Right lobe of liver (tissue), 6 donors: ENCODE measurements around the gene GALNS. TPM values are rescaled to one million over a fixed set of nuclear protein-coding genes. Genes with fewer than 3 reads are reported as not detected.

Experiments used
- ATAC-seq, 4 donors: fragments of 200-7000 bp; cut with Tn5 transposase; one replicate each; pipeline ENCODE4 v1.9.1; 2020; ENCODE audit warnings: mild to moderate bottlenecking in 4 of 4, moderate library complexity in 4 of 4
- DNase-seq, 3 donors: peaks; one replicate each; pipeline ENCODE4 v3.0.0-alpha.2; 2020
- H3K27ac ChIP-seq, 3 donors: fragments of 200-600 bp; one replicate each; pipeline ENCODE4 v1.8.0; 2022
- H3K27me3 ChIP-seq, 2 donors: fragments of 200-600 bp; one replicate each; pipeline ENCODE4 v1.8.0; 2022
- H3K36me3 ChIP-seq, 4 donors: fragments of 200-600 bp; sonication (generic) in 1 of 4; one replicate each; pipeline versions ENCODE4 v1.5.1 to v1.8.0; 2017 to 2022; ENCODE audit warnings: control low read depth in 1 of 4
- H3K4me1 ChIP-seq, 4 donors: fragments of 200-600 bp; sonication (generic) in 1 of 4; one replicate each; pipeline versions ENCODE4 v1.5.1 to v1.8.0; 2017 to 2022; ENCODE audit warnings: control low read depth in 1 of 4
- H3K4me3 ChIP-seq, 3 donors: fragments of 200-600 bp; one replicate each; pipeline ENCODE4 v1.8.0; 2022
- H3K9me3 ChIP-seq, 4 donors: fragments of 200-600 bp; sonication (generic) in 1 of 4; one replicate each; pipeline versions ENCODE4 v1.5.1 to v1.8.0; 2017 to 2022; ENCODE audit warnings: control low read depth in 1 of 4
- POLR2A ChIP-seq: fragments of 450-650 bp; IDR thresholded peaks from one replicate; pipeline ENCODE4 v1.6.1; 2017; ENCODE audit warnings: antibody characterized with exemption, mild to moderate bottlenecking
- WGBS: methylation state at CpG from one replicate; pipeline ENCODE4 v1.1.6; 2018; ENCODE audit warnings: low coverage, low lambda C conversion rate; ENCODE audit not compliant: insufficient coverage; ENCODE audit errors: missing lambda C conversion rate; 5-methylcytosine and 5-hydroxymethylcytosine counted together
- intact Hi-C, 2 donors: fragments of 100-400 bp; cut with DNase I; formaldehyde crosslinking; loops; one replicate each; pipeline versions ENCODE4 v1.11.2 to v1.14.1; 2022
- total RNA-seq, 6 experiments: library from RNA; depleted of rRNA in 2 of 6; stranded (reverse); fragments of >200 nt in 2 of 6; fragmentation: NEBNext Ultra II Directional in 3 of 6; extraction: Animal tissue kit (Norgen Biotek cat#: 25700) in 3 of 6; gene quantifications; one replicate each; pipeline versions ENCODE4 v1.1.0 to v1.2.4, GENCODE V29; 2016 to 2023
- TF ChIP-seq, protein P1 (sequence below), 4 donors: fragments of 200-600 bp in 3 of 4; fragments of 450-650 bp in 1 of 4; IDR thresholded peaks; one replicate each; pipeline versions ENCODE4 v1.5.1 to v1.8.0; 2016 to 2022; ENCODE audit warnings: antibody characterized with exemption in 4 of 4, mild to moderate bottlenecking in 2 of 4
- donor health status: DM: no; HTN: yes; CAD: no.
- donor health status: DM: no; HTN: no; CAD: no.
- donor health status: DM: no; HTN: no; CAD: no.
- donor health status: DM: no; HTN: yes; CAD: no.
- donor health status: DM: no; HTN: yes; CAD: no.

Gene GALNS
- total RNA-seq, 6 experiments from 2014 or later: 9.2 to 20.6 (median 16.5) TPM

DNA sequence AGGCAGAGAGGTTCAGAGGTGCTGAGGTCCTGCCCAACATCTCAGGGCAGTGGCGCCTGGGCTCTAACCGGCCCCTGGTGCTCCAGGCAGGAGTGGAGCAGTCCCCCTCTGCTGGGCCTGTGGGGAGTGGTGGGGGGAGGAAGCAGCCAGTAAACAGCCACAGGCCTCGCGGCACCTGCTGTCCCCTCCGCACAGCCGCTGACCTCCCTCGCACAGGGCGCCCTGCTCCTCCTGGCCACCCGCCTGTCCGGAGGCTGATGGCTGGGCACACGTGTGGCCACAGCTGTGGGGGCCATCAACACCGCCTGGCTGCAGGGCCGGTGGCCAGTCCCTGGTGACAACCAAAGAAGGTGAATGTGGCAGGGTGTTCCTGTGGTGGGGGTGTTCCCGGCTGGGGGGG, 46.5 kb upstream of the GALNS start:
- intact Hi-C loops: no loop called here
- ATAC-seq (no peak), DNase-seq (no peak)
- WGBS: 49% methylated on average over 6 of the region's 14 CpGs
- Histone ChIP-seq H3K27me3 (no peaks in the 10 kb centered on the region), H3K4me3 (no peak overlapping the region), H3K27ac (no peak overlapping the region), H3K9me3 (no peaks in the 10 kb centered on the region), H3K36me3 (no peaks in the 10 kb centered on the region), H3K4me1 (no peaks in the 10 kb centered on the region)
- no peak for TF ChIP-seq POLR2A

DNA sequence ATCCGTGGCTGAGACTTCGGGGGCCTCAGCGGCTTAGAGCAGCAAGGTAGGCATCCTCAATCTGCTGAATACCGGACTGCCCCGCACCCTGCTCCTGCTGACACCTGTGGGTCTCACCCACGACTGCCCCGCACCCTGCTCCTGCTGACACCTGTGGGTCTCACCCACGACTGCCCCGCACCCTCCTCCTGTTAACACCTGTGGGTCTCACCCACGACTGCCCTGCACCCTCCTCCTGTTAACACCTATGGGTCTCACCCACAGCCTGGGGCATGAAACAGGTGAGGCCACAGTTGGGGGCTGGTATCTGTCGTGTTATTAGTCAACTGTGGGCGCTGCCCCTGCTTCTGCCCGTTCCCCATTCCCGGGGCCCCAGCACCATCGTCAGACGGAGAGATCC, 46.0 kb upstream of the GALNS start:
- Histone ChIP-seq H3K4me3 (no peak overlapping the region), H3K36me3 (no peaks in the 10 kb centered on the region), H3K9me3 (no peaks in the 10 kb centered on the region), H3K27me3 (no peaks in the 10 kb centered on the region), H3K4me1 (no peaks in the 10 kb centered on the region), H3K27ac (no peak overlapping the region)
- TF ChIP-seq, protein P1, sequence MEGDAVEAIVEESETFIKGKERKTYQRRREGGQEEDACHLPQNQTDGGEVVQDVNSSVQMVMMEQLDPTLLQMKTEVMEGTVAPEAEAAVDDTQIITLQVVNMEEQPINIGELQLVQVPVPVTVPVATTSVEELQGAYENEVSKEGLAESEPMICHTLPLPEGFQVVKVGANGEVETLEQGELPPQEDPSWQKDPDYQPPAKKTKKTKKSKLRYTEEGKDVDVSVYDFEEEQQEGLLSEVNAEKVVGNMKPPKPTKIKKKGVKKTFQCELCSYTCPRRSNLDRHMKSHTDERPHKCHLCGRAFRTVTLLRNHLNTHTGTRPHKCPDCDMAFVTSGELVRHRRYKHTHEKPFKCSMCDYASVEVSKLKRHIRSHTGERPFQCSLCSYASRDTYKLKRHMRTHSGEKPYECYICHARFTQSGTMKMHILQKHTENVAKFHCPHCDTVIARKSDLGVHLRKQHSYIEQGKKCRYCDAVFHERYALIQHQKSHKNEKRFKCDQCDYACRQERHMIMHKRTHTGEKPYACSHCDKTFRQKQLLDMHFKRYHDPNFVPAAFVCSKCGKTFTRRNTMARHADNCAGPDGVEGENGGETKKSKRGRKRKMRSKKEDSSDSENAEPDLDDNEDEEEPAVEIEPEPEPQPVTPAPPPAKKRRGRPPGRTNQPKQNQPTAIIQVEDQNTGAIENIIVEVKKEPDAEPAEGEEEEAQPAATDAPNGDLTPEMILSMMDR (IDR thresholded peaks at IDR 0.05): no peak
- TF ChIP-seq POLR2A: no peak
- DNase-seq (no peak), ATAC-seq (no peak)
- intact Hi-C loops: no loop called here
- WGBS: 77% methylated on average over 4 of the region's 16 CpGs

DNA sequence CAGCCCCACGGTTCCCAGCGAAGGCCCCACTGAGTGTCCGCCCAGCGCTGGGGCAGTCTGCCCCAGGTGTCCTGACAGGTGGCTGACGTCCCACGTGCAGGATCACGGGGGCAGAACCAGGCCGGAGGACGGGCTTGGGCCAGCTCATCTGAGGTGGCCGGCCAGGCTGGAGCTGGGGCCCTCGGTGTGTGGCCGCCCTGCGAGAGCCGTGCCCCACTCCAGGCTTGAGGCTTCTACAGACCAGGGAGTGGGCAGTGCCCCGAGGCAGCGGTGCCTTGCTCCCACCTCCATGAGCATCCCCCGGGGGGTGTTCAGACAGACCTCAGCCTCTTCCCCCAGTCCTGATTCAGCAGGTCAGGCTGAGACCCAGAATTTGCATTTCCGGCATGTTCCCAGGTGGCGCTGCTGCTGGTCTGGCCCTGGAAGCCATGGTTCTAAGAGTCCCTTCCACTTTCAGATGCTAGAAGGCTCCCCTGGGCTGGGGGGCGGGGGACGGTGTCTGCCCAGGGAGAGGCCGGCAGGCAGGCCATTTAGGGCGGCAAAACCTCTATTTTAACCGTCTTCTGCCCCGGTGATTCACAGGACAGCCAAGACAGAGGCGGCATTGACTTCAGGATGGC, 45.1 kb upstream of the GALNS start:
- no peaks in the 10 kb centered on the region for H3K36me3 ChIP-seq
- no peaks in the 10 kb centered on the region for H3K9me3 ChIP-seq
- intact Hi-C loops: no loop called here
- no peak overlapping the region for H3K4me3 ChIP-seq
- no peak for ATAC-seq
- no peak for DNase-seq
- H3K27ac ChIP-seq: no peak overlapping the region
- no peaks in the 10 kb centered on the region for H3K4me1 ChIP-seq
- no peaks in the 10 kb centered on the region for H3K27me3 ChIP-seq
- TF ChIP-seq POLR2A: no peak
- TF ChIP-seq, protein P1 (IDR thresholded peaks at IDR 0.05): no peak
- WGBS: 69% methylated on average over 5 of the region's 26 CpGs

DNA sequence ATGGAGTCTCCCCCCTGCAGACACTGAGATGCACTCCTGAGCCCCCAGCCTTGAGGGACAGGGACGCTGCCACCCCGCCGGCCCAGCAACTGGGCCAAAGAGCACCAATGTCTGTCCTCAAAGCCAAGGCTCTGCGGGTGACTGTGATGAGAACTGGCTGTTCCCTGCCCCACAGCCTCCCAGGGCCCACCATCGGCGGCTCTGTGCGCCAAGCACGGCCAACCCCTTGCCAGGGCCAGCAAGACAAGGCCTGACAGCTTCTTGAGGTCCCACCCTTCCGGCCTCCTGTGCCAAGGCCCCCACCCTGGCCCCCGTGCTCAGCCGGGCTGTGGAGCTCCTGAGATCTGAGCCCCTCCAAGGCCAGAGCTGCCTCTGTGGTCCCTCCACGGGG, 43.9 kb upstream of the GALNS start:
- no CpG with 5 or more reads among the region's 12 CpGs for WGBS
- no peak for ATAC-seq

DNA sequence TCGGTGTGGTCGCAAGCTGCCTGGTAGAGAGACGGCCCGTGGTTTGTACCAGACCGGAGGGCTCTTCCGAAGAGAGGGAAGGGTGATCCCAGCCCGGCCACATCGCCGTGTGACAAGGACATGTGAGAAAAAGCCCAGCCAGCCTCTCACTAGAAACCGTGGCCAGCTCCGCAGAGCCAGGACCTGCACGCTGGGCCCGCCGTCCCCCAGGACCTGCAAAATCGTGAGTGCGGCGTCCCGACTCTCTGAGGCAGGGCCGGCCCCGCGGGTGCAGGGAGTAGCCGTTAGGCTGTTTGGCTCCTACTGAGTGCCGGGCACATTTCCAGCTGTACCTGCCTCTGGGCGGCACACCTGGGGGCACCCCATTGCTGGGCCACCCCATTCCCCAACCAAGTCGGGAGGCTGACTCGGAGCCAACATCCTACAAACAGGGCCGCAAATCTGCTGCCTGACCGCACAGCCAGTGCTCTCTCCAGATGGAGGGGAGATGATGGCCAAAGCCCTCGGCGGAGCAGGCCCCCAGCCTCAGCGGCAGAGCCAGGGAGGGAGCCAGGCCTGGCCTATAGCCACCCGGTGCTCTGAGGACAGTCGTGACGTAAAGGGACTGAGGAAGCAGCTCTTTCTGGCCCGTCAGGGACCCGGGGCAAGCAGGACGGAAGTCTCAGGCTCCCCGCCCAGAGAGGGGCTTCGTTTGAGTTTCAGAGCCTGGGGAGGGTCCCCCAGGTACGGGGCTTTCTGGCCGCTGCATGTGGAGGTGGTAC, 43.3 kb upstream of the GALNS start:
- WGBS: 54% methylated on average over 5 of the region's 41 CpGs
- ATAC-seq: no peak
- Histone ChIP-seq H3K4me3 (no peak overlapping the region), H3K9me3 (no peaks in the 10 kb centered on the region), H3K27ac (no peak overlapping the region), H3K27me3 (no peaks in the 10 kb centered on the region), H3K36me3 (no peaks in the 10 kb centered on the region), H3K4me1 (no peaks in the 10 kb centered on the region)
- intact Hi-C loops: no loop called here
- no peak for DNase-seq
- no peak for TF ChIP-seq POLR2A

More for the DNA sequence above, 43.9 kb upstream of the GALNS start:
- no peaks in the 10 kb centered on the region for H3K9me3 ChIP-seq
- no peak overlapping the region for H3K27ac ChIP-seq
- no peak for DNase-seq
- TF ChIP-seq POLR2A: no peak
- TF ChIP-seq, protein P1 (IDR thresholded peaks at IDR 0.05): no peak
- no peaks in the 10 kb centered on the region for H3K36me3 ChIP-seq
- H3K4me3 ChIP-seq: no peak overlapping the region
- intact Hi-C loops: no loop called here
- no peaks in the 10 kb centered on the region for H3K4me1 ChIP-seq
- no peaks in the 10 kb centered on the region for H3K27me3 ChIP-seq
